ENCODE measurements around the gene BEST4.
"Not testable (repeated sequence)": the region's sequence is repeated elsewhere in the genome, so short reads cannot be mapped to it uniquely, and the experiment has no call there.

BEST4 gene

GRCh38 chr1:44829506-44830384, 41.8 kb upstream of the BEST4 start:
- DNase-seq (ENCODE audit: low spot score), result no peak
- TF ChIP-seq, protein P1, sequence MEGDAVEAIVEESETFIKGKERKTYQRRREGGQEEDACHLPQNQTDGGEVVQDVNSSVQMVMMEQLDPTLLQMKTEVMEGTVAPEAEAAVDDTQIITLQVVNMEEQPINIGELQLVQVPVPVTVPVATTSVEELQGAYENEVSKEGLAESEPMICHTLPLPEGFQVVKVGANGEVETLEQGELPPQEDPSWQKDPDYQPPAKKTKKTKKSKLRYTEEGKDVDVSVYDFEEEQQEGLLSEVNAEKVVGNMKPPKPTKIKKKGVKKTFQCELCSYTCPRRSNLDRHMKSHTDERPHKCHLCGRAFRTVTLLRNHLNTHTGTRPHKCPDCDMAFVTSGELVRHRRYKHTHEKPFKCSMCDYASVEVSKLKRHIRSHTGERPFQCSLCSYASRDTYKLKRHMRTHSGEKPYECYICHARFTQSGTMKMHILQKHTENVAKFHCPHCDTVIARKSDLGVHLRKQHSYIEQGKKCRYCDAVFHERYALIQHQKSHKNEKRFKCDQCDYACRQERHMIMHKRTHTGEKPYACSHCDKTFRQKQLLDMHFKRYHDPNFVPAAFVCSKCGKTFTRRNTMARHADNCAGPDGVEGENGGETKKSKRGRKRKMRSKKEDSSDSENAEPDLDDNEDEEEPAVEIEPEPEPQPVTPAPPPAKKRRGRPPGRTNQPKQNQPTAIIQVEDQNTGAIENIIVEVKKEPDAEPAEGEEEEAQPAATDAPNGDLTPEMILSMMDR (IDR thresholded peaks at IDR 0.05; ENCODE audit: borderline replicate concordance, control extremely low read depth, extremely low read depth, insufficient read depth, missing control alignments), result no peak
- in situ Hi-C loops (cut with MboI; ENCODE audit: low sequenced_read_pairs, unreplicated experiment), result no loop called here

GRCh38 chr1:44828841-44829440, 41.0 kb upstream of the BEST4 start:
- TF ChIP-seq, protein P1 (IDR thresholded peaks at IDR 0.05; ENCODE audit: borderline replicate concordance, control extremely low read depth, extremely low read depth, insufficient read depth, missing control alignments), result no peak
- DNase-seq (ENCODE audit: low spot score), result no peak
- in situ Hi-C loops (cut with MboI; ENCODE audit: low sequenced_read_pairs, unreplicated experiment), result no loop called here

- DNase-seq (ENCODE audit: low spot score), result no peak
- in situ Hi-C loops (cut with MboI; ENCODE audit: low sequenced_read_pairs, unreplicated experiment), result no loop called here
- TF ChIP-seq, protein P1 (IDR thresholded peaks at IDR 0.05; ENCODE audit: borderline replicate concordance, control extremely low read depth, extremely low read depth, insufficient read depth, missing control alignments), result no peak
These were observed 40.2 kb upstream of the BEST4 start for GRCh38 chr1:44828003-44828651.

GRCh38 chr1:44827197-44828002, 39.4 kb upstream of the BEST4 start:
- peak; percentile 28 for DNase-seq (ENCODE audit: low spot score)
- in situ Hi-C loops (cut with MboI; ENCODE audit: low sequenced_read_pairs, unreplicated experiment), result no loop called here
- TF ChIP-seq, protein P1 (IDR thresholded peaks at IDR 0.05; ENCODE audit: borderline replicate concordance, control extremely low read depth, extremely low read depth, insufficient read depth, missing control alignments), result no peak

DNA sequence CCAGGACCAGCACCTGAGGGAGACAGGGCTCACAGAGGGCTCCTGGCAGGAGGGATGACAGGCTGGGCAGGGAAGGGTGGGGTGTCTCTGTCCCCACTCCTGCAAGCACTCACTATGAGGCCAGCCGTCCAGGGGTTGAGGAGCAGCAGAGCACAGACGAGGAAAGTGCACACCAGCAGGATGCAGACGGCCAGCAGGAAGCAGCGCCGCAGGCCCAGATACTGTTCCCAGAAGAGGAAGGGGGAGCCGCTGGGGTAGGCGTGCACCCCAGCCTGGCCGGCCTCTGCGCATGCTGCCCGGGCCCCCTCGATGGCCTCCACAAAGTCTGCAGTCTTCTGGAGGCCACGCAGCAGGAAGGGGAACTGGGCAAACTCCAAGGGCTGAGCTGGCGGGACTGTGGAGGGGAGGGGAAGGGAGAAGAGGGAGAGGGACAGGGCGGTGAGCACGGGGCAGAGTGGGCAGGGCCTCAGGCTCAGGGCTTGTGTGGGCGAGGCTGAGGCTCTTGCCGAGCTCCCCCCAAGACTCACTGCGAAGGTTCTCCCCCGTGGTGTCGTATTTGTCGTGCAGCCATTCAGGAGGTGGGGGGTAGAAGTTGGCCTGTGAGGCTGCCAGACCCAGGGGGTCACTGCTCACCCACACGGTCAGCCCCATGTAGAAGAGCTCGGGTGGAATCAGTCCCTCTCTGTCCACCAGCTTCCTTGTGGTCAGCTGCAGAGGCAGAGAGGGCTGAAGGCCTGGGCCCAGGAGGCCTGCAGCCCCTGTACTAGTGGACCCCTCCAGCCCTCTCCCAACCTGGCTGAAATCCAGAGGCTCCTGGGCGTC, 38.6 kb upstream of the BEST4 start:
- no peak for DNase-seq (ENCODE audit: low spot score)
- TF ChIP-seq, protein P1 (IDR thresholded peaks at IDR 0.05; ENCODE audit: borderline replicate concordance, control extremely low read depth, extremely low read depth, insufficient read depth, missing control alignments), result no peak
- in situ Hi-C loops (cut with MboI; ENCODE audit: low sequenced_read_pairs, unreplicated experiment), result no loop called here

GRCh38 chr1:44824392-44824791, 36.4 kb upstream of the BEST4 start:
- in situ Hi-C loops (cut with MboI; ENCODE audit: low sequenced_read_pairs, unreplicated experiment); DNase-seq (ENCODE audit: low spot score): not testable (repeated sequence)

Measured in GM13976 (cell line).